Measurements from ENCODE around the gene TIMM17B. TPM values are rescaled to one million over a fixed set of nuclear protein-coding genes. Genes with fewer than 3 reads are reported as not detected.

TIMM17B gene
- total RNA-seq, 1 donor from 2014 or later = 70.6 TPM

DNA sequence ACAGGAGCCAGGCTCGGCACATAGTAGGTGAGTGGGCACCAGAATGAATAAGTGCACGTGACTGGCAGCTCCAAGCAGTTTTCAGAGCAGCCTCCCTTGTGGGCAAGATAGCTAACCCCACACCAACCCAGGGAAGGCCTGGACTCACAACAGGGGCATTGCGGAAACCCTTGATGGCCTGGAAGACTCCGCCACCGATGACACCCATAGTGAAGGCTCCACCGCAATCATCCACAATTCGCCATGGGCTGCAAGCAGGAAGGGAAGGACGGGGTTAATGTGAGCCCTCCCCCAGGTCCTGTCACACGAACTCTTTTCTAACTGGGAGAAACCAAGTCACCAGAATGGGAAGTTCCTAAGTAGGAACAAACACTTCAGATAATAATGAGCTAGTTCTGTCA lies 957 bp downstream of the TIMM17B start:
- Mint-ChIP-seq H3K9me3 (ENCODE audit: unreplicated experiment) (no peaks in the 10 kb centered on the region), H3K4me1 (ENCODE audit: unreplicated experiment) (peaks cover 6% of the 10 kb centered on the region), H3K27me3 (ENCODE audit: unreplicated experiment) (peaks cover 6% of the 10 kb centered on the region), H3K27ac (ENCODE audit: unreplicated experiment) (peak overlapping the region; percentile 95), H3K36me3 (ENCODE audit: low read depth, unreplicated experiment) (peaks cover 12% of the 10 kb centered on the region), H3K4me3 (ENCODE audit: unreplicated experiment) (peak overlapping the region; percentile 96)
- no peak for DNase-seq (ENCODE audit: low spot score)
- TF ChIP-seq, protein P1, sequence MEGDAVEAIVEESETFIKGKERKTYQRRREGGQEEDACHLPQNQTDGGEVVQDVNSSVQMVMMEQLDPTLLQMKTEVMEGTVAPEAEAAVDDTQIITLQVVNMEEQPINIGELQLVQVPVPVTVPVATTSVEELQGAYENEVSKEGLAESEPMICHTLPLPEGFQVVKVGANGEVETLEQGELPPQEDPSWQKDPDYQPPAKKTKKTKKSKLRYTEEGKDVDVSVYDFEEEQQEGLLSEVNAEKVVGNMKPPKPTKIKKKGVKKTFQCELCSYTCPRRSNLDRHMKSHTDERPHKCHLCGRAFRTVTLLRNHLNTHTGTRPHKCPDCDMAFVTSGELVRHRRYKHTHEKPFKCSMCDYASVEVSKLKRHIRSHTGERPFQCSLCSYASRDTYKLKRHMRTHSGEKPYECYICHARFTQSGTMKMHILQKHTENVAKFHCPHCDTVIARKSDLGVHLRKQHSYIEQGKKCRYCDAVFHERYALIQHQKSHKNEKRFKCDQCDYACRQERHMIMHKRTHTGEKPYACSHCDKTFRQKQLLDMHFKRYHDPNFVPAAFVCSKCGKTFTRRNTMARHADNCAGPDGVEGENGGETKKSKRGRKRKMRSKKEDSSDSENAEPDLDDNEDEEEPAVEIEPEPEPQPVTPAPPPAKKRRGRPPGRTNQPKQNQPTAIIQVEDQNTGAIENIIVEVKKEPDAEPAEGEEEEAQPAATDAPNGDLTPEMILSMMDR (IDR thresholded peaks at IDR 0.05; ENCODE audit: unreplicated experiment) = no peak

DNA sequence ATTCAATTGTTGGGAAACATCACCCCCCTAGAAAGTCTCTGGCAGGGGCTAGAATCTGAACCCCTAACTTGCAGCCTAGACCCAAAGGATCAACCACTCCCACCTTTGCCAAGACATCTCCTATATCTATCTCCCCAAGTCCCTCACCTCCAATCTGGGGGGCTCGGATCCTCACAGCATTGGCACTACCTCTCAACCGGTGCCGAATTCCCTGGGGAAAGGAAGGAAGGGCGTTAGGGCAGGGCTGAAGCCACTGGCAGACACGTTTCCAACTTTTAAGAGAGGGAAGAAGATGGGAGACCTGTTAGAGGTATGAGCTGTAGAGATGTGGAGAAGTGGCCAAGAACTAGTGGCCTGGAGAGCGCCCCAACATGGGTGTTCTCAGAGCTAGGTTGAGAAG lies 2.7 kb downstream of the TIMM17B start:
- Mint-ChIP-seq H3K4me3 (ENCODE audit: unreplicated experiment) (no peak overlapping the region), H3K27me3 (ENCODE audit: unreplicated experiment) (peaks cover 11% of the 10 kb centered on the region), H3K36me3 (ENCODE audit: low read depth, unreplicated experiment) (peaks cover 7% of the 10 kb centered on the region), H3K4me1 (ENCODE audit: unreplicated experiment) (peaks cover 11% of the 10 kb centered on the region), H3K27ac (ENCODE audit: unreplicated experiment) (no peak overlapping the region), H3K9me3 (ENCODE audit: unreplicated experiment) (no peaks in the 10 kb centered on the region)
- no peak for DNase-seq (ENCODE audit: low spot score)
- TF ChIP-seq, protein P1 (IDR thresholded peaks at IDR 0.05; ENCODE audit: unreplicated experiment) = no peak

DNA sequence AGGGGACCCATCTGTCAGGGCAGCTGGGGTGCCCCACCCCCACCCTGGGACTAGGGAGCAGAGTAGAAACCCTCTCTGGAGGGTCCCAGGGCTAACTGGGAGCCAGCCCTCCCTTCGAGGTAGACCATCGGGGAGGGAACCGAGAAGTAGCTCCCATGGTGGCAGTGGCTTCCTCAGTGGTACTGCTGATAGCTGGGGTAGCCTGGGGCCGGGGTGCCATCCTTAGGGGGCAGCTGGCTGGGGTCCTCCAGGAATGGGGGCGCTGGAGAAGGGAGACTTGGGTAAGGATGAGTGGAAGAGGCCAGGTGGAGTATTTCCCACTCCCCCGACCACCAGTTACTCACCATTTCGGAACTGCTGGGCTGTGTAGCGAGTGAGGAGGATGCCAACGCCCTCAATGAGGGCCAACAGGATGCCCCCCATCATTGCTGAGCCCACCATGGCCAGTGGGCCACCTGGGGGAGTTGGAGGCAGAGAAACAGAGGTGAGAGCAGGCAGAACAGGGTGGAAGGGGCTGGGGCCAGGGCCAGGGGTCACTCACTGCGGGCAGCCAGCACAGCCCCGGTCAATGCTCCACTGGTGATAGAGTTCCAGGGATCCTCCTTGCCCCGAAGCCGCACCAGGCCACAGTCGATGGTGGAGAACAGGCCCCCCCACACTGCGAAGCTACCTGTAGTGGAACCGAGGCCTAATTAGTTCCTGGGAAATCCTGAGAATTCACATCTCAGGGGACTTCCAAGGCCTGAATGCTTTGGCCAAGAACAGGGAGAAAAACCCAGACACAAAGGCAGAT lies 3.8 kb downstream of the TIMM17B start:
- peaks cover 11% of the 10 kb centered on the region for H3K27me3 Mint-ChIP-seq (ENCODE audit: unreplicated experiment)
- peaks cover 11% of the 10 kb centered on the region for H3K4me1 Mint-ChIP-seq (ENCODE audit: unreplicated experiment)
- H3K4me3 Mint-ChIP-seq (ENCODE audit: unreplicated experiment) = no peak overlapping the region
- TF ChIP-seq, protein P1 (IDR thresholded peaks at IDR 0.05; ENCODE audit: unreplicated experiment) = no peak
- DNase-seq (ENCODE audit: low spot score) = no peak
- no peak overlapping the region for H3K27ac Mint-ChIP-seq (ENCODE audit: unreplicated experiment)
- no peaks in the 10 kb centered on the region for H3K9me3 Mint-ChIP-seq (ENCODE audit: unreplicated experiment)
- peaks cover 7% of the 10 kb centered on the region for H3K36me3 Mint-ChIP-seq (ENCODE audit: low read depth, unreplicated experiment)

DNA sequence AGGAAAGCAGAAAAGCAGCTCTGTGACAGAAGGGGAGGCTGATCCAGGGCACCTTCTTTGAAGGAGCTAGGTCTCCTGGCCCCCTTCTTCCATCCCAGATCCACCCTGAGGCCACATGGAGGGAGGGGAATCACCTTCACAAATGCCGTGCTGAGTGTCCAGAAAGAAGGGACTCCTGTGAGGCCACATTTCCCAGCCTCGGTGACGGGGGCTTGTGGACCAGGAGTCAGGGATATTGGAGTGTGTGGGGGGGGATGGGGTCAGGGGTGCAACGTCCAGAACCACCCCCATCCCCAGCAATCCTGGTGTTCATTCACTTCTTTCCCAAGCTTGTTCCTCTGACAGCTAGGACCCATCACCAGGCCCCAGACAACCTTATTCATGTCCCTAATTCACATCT lies 4.7 kb downstream of the TIMM17B start:
- peaks cover 11% of the 10 kb centered on the region for H3K27me3 Mint-ChIP-seq (ENCODE audit: unreplicated experiment)
- H3K9me3 Mint-ChIP-seq (ENCODE audit: unreplicated experiment) = no peaks in the 10 kb centered on the region
- no peak for DNase-seq (ENCODE audit: low spot score)
- no peak overlapping the region for H3K4me3 Mint-ChIP-seq (ENCODE audit: unreplicated experiment)
- TF ChIP-seq, protein P1 (IDR thresholded peaks at IDR 0.05; ENCODE audit: unreplicated experiment) = no peak
- no peak overlapping the region for H3K27ac Mint-ChIP-seq (ENCODE audit: unreplicated experiment)
- peaks cover 7% of the 10 kb centered on the region for H3K36me3 Mint-ChIP-seq (ENCODE audit: low read depth, unreplicated experiment)
- peaks cover 11% of the 10 kb centered on the region for H3K4me1 Mint-ChIP-seq (ENCODE audit: unreplicated experiment)
